HG03575 (cell line): ENCODE results near the gene C15orf61.

ENCODE experiments used
- ATAC-seq: cut with Tn5 transposase; IDR thresholded peaks from one replicate; pipeline ENCODE4 v1.9.1; 2021; ENCODE audit not compliant: unreplicated experiment, insufficient number of reproducible peaks, low FRiP score; ENCODE audit errors: extremely low read depth

Gene C15orf61

DNA sequence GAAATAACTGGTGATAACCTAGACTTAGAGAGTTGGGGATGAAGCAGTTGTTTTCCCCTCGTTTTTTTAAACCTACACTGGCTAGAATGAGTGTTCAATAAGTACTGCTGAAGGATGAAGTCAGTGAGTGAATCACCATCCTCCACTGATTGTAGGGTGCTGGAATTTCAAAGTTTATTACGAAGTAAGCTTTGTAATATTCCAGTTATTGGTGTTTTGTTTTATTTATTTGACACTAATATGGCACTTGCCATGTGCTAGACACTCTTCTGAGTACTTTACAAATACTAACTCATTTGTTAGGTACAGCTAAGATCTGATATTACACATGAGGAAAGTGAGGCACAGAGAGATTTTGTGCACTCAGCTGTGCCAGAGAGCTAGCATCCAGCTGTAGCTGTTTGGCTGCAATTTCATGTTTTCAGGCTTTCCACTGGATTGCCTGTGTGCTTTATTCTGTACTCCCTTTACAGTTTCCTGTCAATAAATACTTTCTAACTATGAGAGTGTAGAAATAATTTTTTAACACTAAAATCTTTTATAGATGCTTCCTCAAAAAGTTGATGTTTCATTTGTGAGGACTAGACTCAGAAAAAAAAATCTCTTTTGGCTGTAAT lies 27.4 kb downstream of the C15orf61 start:
- ATAC-seq = no peak

- ATAC-seq = no peak
Measured at GRCh38 chr15:67548862-67549651, 28.1 kb downstream of the C15orf61 start.

GRCh38 chr15:67549736-67550135 lies 28.8 kb downstream of the C15orf61 start:
- ATAC-seq = no peak

DNA sequence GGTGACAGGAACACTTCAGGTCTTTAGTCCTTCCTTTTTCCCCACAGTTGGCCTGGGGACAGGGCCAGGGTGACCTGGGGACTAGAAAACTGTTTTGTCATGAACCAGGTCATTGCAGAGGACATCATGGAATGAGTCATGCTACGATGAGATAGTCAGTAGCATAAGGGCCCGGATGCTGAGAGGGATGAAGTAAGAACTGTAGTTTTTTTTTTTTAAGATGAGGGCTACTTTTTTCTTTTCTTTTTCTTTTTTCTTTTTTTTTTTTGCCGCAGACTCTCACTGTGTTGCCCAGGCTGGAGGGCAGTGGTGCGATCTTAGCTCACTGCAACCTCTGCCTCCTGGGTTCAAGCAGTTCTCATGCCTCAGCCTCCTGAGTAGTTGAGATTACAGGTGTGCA lies 29.6 kb downstream of the C15orf61 start:
- ATAC-seq = no peak

DNA sequence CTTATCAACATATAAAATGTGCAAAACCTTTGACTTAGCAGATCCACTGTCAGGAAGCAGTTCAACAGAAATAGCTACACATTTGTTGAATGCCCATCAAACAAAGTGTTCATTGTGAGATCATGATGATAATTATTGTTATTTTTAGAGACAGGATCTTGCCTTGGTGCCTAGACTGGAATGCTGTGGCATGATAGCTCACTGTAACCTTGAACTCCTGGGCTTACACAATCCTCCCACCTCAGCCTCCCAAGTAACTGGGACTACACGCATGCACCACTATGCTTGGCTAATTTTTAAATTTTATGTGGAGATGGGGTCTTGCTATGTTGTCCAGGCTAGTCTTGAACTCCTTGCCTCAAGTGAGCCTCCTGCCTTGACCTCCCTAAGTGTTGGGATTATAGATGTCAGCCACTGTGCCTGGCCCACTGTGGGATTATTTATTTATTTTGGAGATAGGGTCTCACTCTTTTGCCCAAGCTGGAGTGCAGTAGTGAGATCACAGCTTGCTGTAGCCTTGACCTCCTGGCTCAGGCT lies 30.3 kb downstream of the C15orf61 start:
- ATAC-seq = no peak

GRCh38 chr15:67554580-67554979 lies 33.6 kb downstream of the C15orf61 start:
- no peak for ATAC-seq

DNA sequence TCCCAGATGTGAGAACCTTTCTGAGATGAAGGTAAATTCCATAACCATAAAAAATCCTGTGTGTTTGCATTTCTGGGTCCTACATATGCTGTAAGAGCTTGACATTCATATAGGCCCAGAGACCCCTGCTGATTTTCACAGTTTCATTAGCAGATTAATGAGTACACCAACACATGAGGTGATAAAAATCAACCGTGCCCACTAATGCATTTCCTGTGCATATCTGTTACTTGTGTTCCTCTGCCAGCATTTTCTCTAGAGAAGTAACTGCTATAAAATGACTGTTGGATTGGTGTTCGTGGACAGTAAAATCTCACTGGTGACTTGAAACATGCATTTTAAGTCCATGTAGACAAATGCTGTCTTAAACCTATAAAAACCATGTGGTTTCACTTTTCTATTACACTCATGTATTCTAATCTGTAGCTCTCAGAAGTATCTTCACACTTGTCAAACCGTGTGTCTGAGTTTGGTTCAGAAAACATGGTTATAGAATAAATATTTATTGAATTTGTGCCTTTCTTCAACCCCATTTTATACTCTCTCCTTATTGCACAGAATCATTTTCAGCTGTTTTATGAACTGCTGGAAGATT lies 36.1 kb downstream of the C15orf61 start:
- ATAC-seq = no peak

DNA sequence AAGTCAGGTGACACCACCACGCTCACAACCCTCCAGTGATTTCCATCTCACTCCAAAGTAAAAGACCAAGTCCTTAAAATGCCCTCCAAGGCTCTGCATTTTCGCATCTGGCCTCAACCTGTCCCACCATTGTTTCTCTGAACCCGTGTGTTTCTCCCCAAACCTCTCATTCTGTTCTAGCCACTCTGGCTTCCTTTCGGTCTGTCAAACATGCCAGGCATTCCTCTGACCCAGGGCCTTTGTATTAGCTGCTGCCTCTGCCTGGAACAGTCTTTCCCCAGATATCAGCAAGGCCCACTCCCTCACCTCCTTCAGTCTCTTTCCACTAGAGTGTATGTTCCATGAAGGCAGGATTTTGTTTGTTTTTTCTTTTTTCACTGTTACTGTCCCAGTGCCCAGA lies 37.6 kb downstream of the C15orf61 start:
- ATAC-seq = no peak

- no peak for ATAC-seq
Measured at GRCh38 chr15:67559158-67559557, 38.2 kb downstream of the C15orf61 start.

GRCh38 chr15:67559576-67559975 lies 38.6 kb downstream of the C15orf61 start:
- no peak for ATAC-seq

- ATAC-seq = no peak
Measured at GRCh38 chr15:67560320-67560719, 39.4 kb downstream of the C15orf61 start.

DNA sequence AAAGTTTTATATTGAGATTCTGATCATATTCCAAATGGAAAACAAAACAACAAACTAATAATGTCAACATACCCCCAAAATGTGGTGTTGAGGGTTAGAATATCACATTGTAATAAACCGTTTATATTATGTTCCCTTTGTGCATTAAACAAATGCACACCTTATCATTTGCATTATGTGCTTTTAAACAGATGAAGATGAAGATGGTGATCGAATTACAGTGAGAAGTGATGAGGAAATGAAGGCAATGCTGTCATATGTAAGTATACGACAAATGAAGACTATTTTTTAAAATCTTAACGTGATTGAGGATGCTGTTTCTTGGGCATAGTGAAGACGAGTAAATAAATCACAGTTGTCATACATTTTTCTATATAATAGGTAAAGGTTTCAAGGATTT lies 42.2 kb downstream of the C15orf61 start:
- no peak for ATAC-seq

GRCh38 chr15:67564021-67564967 lies 43.4 kb downstream of the C15orf61 start:
- ATAC-seq = peak; percentile 69

GRCh38 chr15:67564968-67565345 lies 44.0 kb downstream of the C15orf61 start:
- no peak for ATAC-seq

DNA sequence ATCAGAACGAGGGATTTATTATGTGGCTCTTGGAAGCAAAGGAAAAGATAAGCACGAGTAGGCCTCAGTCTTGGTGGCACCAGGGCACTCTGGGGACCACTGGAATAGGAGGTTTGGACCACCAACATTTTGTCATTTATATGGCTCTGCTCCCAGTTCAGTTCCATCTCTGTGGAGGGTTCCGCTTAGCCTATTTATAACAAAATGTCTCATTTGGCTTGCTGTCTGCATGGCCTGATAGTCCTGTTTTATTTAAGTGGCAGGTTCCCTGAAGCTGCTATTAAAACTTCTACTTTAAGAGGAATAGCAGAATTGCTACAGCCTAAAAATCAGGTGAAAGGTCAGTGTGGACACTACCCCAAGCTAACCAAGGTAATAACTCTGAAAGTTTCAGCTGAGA lies 48.7 kb downstream of the C15orf61 start:
- ATAC-seq = no peak

DNA sequence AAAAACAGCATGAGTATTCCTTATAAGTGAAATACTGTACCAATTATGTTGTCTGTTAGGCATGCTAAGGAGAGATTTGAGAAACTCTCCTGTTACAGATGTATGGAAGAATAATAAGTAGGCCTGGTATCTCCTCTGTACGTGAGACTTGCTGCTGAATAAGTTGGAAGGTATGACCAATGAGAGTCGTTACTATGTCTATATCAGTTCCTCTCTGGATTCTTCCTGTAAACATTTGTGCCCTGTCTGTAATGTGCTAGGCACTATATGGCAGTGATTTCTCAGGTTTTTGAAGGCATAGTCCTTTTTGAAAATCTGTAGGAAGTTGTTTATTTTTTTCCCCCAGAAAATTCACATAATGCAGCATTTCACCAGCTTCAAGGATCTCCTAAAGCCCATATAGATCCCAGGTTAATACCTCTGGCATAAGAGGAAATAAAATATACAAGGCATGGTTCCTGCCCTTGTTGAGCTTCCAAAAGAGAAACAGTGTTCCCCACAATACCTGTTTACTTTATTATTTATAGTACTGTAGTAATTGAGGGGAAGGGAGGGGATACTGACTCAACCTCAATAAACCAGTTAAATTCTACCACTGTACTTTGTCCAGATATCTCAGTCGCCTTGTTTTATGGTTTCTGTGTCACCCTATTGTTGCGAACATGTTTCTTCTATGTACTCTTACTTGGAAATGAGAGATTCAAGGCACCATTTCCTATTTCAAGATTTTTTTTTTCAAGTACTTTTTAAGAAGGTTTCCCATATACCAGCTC lies 50.1 kb downstream of the C15orf61 start:
- no peak for ATAC-seq

GRCh38 chr15:67571648-67572415 lies 50.9 kb downstream of the C15orf61 start:
- ATAC-seq = no peak

GRCh38 chr15:67573194-67573593 lies 52.3 kb downstream of the C15orf61 start:
- no peak for ATAC-seq
